ENCODE results near the gene PTPN1.

PTPN1 gene

DNA sequence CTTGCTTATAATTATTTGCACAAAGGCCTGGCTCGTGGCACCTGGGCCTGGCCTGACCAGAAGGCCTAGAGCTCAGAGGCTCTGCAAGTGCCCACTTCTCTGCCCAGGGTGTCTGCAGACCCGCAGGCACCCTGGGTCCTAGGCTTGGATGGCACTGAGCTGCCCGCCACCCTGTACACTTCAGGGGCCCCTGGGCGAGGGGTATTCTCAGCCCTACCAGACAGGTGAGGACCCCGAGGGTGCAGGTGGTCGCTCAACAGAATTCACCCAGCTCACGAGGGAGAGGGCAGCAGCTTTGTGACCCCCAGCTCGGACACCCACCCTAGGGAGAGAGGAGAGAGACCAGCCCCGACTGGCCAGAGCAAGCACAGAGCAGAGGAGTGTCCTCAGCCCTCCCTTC is 97.3 kb downstream of the PTPN1 start:
- TF ChIP-seq POLR2AphosphoS5 (IDR thresholded peaks at IDR 0.05; ENCODE audit: low read depth, low read length): no peak
- TF ChIP-seq, protein P1, sequence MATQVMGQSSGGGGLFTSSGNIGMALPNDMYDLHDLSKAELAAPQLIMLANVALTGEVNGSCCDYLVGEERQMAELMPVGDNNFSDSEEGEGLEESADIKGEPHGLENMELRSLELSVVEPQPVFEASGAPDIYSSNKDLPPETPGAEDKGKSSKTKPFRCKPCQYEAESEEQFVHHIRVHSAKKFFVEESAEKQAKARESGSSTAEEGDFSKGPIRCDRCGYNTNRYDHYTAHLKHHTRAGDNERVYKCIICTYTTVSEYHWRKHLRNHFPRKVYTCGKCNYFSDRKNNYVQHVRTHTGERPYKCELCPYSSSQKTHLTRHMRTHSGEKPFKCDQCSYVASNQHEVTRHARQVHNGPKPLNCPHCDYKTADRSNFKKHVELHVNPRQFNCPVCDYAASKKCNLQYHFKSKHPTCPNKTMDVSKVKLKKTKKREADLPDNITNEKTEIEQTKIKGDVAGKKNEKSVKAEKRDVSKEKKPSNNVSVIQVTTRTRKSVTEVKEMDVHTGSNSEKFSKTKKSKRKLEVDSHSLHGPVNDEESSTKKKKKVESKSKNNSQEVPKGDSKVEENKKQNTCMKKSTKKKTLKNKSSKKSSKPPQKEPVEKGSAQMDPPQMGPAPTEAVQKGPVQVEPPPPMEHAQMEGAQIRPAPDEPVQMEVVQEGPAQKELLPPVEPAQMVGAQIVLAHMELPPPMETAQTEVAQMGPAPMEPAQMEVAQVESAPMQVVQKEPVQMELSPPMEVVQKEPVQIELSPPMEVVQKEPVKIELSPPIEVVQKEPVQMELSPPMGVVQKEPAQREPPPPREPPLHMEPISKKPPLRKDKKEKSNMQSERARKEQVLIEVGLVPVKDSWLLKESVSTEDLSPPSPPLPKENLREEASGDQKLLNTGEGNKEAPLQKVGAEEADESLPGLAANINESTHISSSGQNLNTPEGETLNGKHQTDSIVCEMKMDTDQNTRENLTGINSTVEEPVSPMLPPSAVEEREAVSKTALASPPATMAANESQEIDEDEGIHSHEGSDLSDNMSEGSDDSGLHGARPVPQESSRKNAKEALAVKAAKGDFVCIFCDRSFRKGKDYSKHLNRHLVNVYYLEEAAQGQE (IDR thresholded peaks at IDR 0.05; ENCODE audit: insufficient read depth in 1 of 2, low read depth in 2 of 2, low read length in 2 of 2): no peak
- TF ChIP-seq TAF1 (IDR thresholded peaks at IDR 0.05; ENCODE audit: borderline replicate concordance, insufficient read depth, low read length): no peak
- TF ChIP-seq FOXP2 (optimal IDR thresholded peaks at IDR 0.05; ENCODE audit: borderline replicate concordance, extremely low read depth, extremely low read length, insufficient read depth): no peak

DNA sequence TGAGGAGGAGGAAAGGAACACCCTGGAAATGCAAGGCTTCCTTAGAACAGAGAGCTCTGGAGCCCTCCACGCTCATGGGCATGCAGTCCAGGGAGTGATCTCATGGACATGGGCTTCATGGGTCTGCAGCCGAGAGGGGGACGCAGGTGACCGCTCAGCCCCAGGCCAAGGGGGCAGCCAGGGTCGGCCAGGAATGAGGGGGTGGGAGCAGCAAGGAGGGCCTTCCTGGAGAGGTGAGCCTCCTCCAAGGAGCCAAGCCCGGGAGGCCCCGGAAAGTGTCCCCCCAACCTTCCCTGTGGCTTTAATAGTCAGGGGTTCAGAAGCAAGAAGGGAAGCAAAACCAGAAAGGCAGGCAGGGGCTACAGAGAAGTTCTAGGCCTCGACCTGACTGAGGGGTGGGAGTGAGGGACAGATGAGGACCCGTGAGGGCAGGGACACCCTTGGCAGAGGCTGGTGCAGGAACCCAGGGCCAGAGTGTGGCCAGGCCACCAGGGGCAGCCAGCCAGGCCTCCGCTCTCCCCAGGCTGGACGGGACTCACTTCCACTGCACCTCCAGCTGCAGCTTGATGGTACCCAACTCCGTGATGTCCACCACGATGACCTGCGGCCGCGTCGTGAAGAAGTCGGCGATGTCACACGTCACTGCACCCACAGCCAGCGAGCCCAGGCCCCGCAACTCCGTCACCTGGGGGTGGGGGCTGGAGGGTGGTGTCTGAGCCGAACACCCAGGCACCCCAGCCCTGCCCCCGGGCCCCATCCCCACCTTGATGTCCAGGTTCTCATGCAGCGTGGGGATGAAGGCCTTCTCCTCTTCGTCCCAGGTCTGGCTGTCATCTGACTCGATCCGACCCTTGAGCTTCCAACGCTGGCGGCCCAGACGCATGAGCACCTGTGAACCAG is 97.9 kb downstream of the PTPN1 start:
- TF ChIP-seq FOXP2 (optimal IDR thresholded peaks at IDR 0.05; ENCODE audit: borderline replicate concordance, extremely low read depth, extremely low read length, insufficient read depth) (no peak), TAF1 (IDR thresholded peaks at IDR 0.05; ENCODE audit: borderline replicate concordance, insufficient read depth, low read length) (no peak), POLR2AphosphoS5 (IDR thresholded peaks at IDR 0.05; ENCODE audit: low read depth, low read length) (no peak), SIN3A (IDR thresholded peaks at IDR 0.05; ENCODE audit: borderline replicate concordance, insufficient read depth, low read length) (no peak)
- TF ChIP-seq, protein P1 (IDR thresholded peaks at IDR 0.05; ENCODE audit: insufficient read depth in 1 of 2, low read depth in 2 of 2, low read length in 2 of 2): no peak

DNA sequence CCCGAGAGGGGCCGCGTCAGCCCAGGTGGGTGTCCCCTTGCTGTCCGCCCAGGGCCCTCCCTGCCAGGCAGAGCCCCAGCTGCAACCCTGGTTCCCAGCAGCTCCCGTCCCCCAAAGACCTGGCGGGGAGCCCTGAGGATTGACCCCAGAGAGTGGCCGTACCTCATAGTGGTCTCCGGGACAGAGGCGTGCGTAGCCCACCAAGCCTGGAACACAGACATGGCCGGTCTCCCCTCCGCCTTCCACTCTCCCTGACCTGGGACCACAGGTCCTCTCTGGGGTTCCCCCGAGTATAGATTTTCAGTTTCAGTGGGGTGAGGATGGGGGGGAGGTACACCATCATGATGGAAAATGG is 98.5 kb downstream of the PTPN1 start:
- TF ChIP-seq POLR2AphosphoS5 (IDR thresholded peaks at IDR 0.05; ENCODE audit: low read depth, low read length) (no peak), TAF1 (IDR thresholded peaks at IDR 0.05; ENCODE audit: borderline replicate concordance, insufficient read depth, low read length) (no peak), SIN3A (IDR thresholded peaks at IDR 0.05; ENCODE audit: borderline replicate concordance, insufficient read depth, low read length) (no peak), FOXP2 (optimal IDR thresholded peaks at IDR 0.05; ENCODE audit: borderline replicate concordance, extremely low read depth, extremely low read length, insufficient read depth) (no peak)
- TF ChIP-seq, protein P1 (IDR thresholded peaks at IDR 0.05; ENCODE audit: insufficient read depth in 1 of 2, low read depth in 2 of 2, low read length in 2 of 2): no peak

DNA sequence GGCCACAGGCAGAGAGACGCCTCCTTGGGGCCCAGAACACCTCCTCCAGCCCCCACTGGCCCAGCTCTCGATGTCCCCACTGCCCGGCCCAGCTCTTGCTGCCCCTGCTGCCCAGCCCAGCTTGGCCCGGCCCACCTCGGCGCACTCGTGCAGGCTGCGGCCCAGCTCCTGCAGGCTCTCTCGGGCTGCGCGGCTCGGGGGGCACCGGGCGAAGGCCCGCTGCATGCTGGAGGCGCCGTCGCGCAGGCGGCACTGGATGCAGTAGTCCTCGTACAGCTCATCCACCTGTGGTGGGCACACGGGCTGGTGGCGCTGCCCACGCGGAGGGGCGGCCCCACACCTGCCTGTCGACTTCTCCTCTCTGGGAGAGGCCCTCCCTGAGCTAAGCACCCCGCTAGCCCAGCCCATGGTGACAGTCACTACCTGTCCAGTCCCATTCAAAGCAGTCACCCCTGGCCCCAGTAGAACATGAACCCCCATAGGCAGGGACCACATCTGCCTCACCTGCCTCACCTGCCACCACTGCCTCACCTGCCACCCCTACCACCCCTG is 99.3 kb downstream of the PTPN1 start:
- no peak for TF ChIP-seq POLR2AphosphoS5 (IDR thresholded peaks at IDR 0.05; ENCODE audit: low read depth, low read length)
- TF ChIP-seq, protein P1 (IDR thresholded peaks at IDR 0.05; ENCODE audit: insufficient read depth in 1 of 2, low read depth in 2 of 2, low read length in 2 of 2): no peak
- TF ChIP-seq SIN3A (IDR thresholded peaks at IDR 0.05; ENCODE audit: borderline replicate concordance, insufficient read depth, low read length): no peak
- TF ChIP-seq TAF1 (IDR thresholded peaks at IDR 0.05; ENCODE audit: borderline replicate concordance, insufficient read depth, low read length): no peak
